WTC11 (cell line): ENCODE results near the gene ARVCF. TPM values are rescaled to one million over a fixed set of nuclear protein-coding genes. Genes with fewer than 3 reads are reported as not detected.

Source experiments
- ATAC-seq: fragments of 200-7000 bp; cut with Tn5 transposase; 2 replicates; pipeline ENCODE4 v1.10.0; 2021; ENCODE audit warnings: mild to moderate bottlenecking, moderate library complexity
- CTCF ChIA-PET: fragments of 300-600 bp; sonication (Branson Sonifier 250); formaldehyde crosslinking; loops from one replicate; lab custom pipeline; 2021; ENCODE audit warnings: antibody characterized with exemption; lab: Charles Lee
- POLR2A ChIA-PET: fragments of 350-600 bp; sonication (Branson Sonifier 250); formaldehyde crosslinking; loops from one replicate; lab custom pipeline; 2021; ENCODE audit warnings: antibody characterized with exemption; lab: Charles Lee
- DNase-seq: peaks from one replicate; pipeline ENCODE4 v3.0.0; 2021; ENCODE audit warnings: low spot score
- H3K27ac Mint-ChIP-seq: 2 replicates; pipeline ENCODE4 v1.8.0; 2021; ENCODE audit warnings: mixed read lengths
- H3K27me3 Mint-ChIP-seq: 2 replicates; pipeline ENCODE4 v1.8.0; 2021; ENCODE audit warnings: low read depth, mild to moderate bottlenecking, moderate library complexity, mixed read lengths
- H3K36me3 Mint-ChIP-seq: 2 replicates; pipeline ENCODE4 v1.8.0; 2021; ENCODE audit warnings: mixed read lengths
- H3K4me1 Mint-ChIP-seq: 2 replicates; pipeline ENCODE4 v1.8.0; 2022; ENCODE audit warnings: mixed read lengths
- H3K4me3 Mint-ChIP-seq: 2 replicates; pipeline ENCODE4 v1.8.0; 2021; ENCODE audit warnings: mild to moderate bottlenecking, moderate library complexity, mixed read lengths
- H3K9me3 Mint-ChIP-seq: 2 replicates; pipeline ENCODE4 v1.8.0; 2021; ENCODE audit warnings: mixed read lengths
- ARID4B ChIP-seq: sonication (generic); formaldehyde crosslinking; IDR thresholded peaks from 2 replicates; pipeline ENCODE4 v1.8.0; 2023; ENCODE audit warnings: missing genetic modification reagents, mild to moderate bottlenecking, borderline replicate concordance
- CREM ChIP-seq: sonication (generic); formaldehyde crosslinking; IDR thresholded peaks from 2 replicates; pipeline ENCODE4 v1.8.1; 2022; ENCODE audit warnings: mild to moderate bottlenecking, missing genetic modification reagents, moderate library complexity
- FOXJ3 ChIP-seq: sonication (generic); formaldehyde crosslinking; IDR thresholded peaks from 2 replicates; pipeline ENCODE4 v1.9.0; 2021; ENCODE audit warnings: missing genetic modification reagents, mild to moderate bottlenecking, borderline replicate concordance
- FOXK1 ChIP-seq: sonication (generic); formaldehyde crosslinking; IDR thresholded peaks from 2 replicates; pipeline ENCODE4 v1.8.0; 2022; ENCODE audit warnings: mild to moderate bottlenecking, moderate library complexity, missing genetic modification reagents
- FOXP1 ChIP-seq: sonication (generic); formaldehyde crosslinking; IDR thresholded peaks from 2 replicates; pipeline ENCODE4 v1.8.0; 2022; ENCODE audit warnings: missing genetic modification reagents, mild to moderate bottlenecking, moderate library complexity, borderline replicate concordance
- TEAD1 ChIP-seq: sonication (generic); formaldehyde crosslinking; IDR thresholded peaks from 2 replicates; pipeline ENCODE4 v1.8.0; 2022; ENCODE audit warnings: mild to moderate bottlenecking, missing genetic modification reagents
- ZNF512 ChIP-seq: sonication (generic); formaldehyde crosslinking; IDR thresholded peaks from 2 replicates; pipeline ENCODE4 v1.8.1; 2022; ENCODE audit warnings: missing genetic modification reagents, borderline replicate concordance
- total RNA-seq: library from RNA; stranded (reverse); gene quantifications from 3 replicates; pipeline ENCODE4 v1.2.3, GENCODE V29; 2021
- TF ChIP-seq, protein P1 (sequence below): sonication (generic); formaldehyde crosslinking; conservative IDR thresholded peaks from 2 replicates; pipeline ENCODE4 v1.8.1; 2023; ENCODE audit warnings: mild to moderate bottlenecking, low read depth, missing genetic modification reagents, moderate library complexity
- TF ChIP-seq, protein P2 (sequence below): sonication (generic); formaldehyde crosslinking; IDR thresholded peaks from 2 replicates; pipeline ENCODE4 v1.8.1; 2023; ENCODE audit warnings: mild to moderate bottlenecking, missing genetic modification reagents, moderate library complexity
- TF ChIP-seq, protein P3 (sequence below): sonication (generic); formaldehyde crosslinking; IDR thresholded peaks from 2 replicates; pipeline ENCODE4 v1.8.1; 2023; ENCODE audit warnings: mild to moderate bottlenecking, missing genetic modification reagents
- TF ChIP-seq, protein P4 (sequence below): sonication (generic); formaldehyde crosslinking; IDR thresholded peaks from 2 replicates; pipeline ENCODE4 v1.8.1; 2023; ENCODE audit warnings: mild to moderate bottlenecking, missing genetic modification reagents, moderate library complexity

The ARVCF gene
- total RNA-seq, 1 experiment from 2014 or later = 65.4 TPM

DNA sequence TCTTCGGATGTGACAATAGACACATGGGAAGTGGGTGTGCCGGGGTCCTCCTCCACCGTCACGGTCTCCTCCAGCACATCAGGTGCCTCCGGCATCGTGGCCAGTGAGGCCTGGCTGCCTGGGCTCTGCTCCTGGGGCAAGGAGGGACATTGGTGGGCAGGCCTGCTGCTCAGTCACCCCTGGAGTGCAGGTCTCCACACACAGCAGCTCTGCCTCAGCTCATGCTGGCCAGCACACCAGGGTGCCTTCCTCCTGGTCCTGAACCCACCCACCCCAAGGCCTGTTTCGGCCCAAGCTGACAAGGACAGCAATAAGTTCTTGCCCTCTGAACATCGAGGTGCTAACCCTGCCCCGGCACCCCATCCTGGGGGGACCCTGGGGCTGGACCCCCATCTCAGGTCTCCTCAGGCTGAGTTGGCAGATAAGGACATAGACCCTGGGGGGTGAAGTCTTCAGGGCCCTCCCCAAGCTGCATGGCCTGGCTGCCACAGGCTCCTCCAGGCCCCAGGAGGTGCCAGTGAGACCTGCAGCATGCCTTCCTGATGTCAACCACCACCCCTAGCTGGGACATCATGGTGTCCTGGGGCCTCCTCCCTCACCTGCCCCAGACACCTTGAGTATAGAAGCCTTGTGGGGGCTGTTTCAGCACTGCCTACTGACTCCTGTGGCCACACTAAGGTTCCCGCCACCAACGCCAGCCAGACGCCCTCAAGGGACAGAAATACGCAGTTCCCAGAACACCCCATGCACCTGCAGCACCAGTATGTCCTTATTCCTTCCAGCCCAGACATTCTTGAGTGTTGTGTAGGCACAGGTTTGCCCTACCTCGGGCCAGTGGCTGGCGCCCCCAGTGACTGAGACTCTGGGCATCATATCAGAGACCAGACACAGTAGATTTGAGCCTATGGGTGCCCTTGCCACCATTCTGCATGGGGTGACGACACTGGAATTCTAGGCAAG is 34.4 kb downstream of the ARVCF start:
- CTCF ChIA-PET = interaction anchor here (0.7 kb wide), 1 partner anchor 12 kb away, joined by 3 read pairs; no protein-coding TSS in a partner anchor
- POLR2A ChIA-PET = no interaction called here
- ATAC-seq = no peak
- no peaks in the 10 kb centered on the region for H3K27me3 Mint-ChIP-seq
- no peak for DNase-seq
- peaks cover 5% of the 10 kb centered on the region; the same call in 1 of the 2 replicates for H3K4me1 Mint-ChIP-seq
- H3K9me3 Mint-ChIP-seq = no peaks in the 10 kb centered on the region
- no peak overlapping the region for H3K27ac Mint-ChIP-seq
- no peak overlapping the region for H3K4me3 Mint-ChIP-seq
- peaks cover 6% of the 10 kb centered on the region; the same call in 1 of the 2 replicates for H3K36me3 Mint-ChIP-seq
- no peak for TF ChIP-seq ARID4B
- TF ChIP-seq CREM (CRISPR knock-in tag) = no peak
- TF ChIP-seq, protein P1, sequence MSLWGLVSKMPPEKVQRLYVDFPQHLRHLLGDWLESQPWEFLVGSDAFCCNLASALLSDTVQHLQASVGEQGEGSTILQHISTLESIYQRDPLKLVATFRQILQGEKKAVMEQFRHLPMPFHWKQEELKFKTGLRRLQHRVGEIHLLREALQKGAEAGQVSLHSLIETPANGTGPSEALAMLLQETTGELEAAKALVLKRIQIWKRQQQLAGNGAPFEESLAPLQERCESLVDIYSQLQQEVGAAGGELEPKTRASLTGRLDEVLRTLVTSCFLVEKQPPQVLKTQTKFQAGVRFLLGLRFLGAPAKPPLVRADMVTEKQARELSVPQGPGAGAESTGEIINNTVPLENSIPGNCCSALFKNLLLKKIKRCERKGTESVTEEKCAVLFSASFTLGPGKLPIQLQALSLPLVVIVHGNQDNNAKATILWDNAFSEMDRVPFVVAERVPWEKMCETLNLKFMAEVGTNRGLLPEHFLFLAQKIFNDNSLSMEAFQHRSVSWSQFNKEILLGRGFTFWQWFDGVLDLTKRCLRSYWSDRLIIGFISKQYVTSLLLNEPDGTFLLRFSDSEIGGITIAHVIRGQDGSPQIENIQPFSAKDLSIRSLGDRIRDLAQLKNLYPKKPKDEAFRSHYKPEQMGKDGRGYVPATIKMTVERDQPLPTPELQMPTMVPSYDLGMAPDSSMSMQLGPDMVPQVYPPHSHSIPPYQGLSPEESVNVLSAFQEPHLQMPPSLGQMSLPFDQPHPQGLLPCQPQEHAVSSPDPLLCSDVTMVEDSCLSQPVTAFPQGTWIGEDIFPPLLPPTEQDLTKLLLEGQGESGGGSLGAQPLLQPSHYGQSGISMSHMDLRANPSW (CRISPR knock-in tag) = no peak

DNA sequence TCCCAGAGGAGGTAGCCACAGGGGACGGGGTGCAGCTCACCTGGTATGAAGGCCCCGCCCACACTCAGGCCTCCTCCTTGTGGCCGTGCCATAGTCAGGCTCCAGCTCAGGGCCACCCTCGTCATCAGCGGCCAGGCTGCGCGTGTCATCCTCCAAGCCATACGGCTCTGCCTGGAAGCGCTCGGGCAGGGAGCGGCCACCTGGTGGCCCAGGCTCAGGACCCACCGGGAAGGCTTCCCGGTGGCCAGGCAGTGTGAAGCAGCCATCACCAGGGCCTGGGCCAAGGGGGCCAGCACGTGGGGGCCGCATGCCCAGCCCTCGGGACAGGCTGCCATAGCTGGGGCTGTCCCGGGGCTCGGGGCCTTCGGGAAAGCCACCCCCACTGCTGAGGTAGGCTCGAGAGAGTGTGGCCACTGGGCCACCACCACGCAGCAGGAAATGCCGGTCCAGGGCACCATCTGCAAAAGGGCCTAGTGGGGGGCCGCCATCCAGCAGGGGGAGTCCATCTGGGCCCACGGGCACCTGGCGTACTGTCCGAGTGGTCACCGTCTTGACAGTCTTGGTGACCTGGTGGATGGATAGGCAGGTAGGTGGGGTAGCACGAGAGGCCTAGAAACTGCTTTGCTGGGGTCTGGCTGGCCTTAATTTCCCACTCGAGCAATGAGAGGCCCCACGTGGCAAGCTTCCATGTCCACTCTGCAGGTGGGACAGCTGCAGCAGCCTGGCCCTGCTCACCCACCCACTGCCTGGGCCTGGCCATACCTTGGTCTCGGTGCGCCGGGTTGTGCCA is 35.3 kb downstream of the ARVCF start:
- H3K27me3 Mint-ChIP-seq = no peaks in the 10 kb centered on the region
- DNase-seq (no peak), ATAC-seq (no peak)
- H3K9me3 Mint-ChIP-seq = no peaks in the 10 kb centered on the region
- POLR2A ChIA-PET = no interaction called here
- peaks cover 6% of the 10 kb centered on the region; the same call in 1 of the 2 replicates for H3K36me3 Mint-ChIP-seq
- no peak overlapping the region for H3K4me3 Mint-ChIP-seq
- CTCF ChIA-PET = interaction anchor here (0.8 to 1.0 kb wide), 2 partner anchors 10 to 32 kb away, joined by 3 read pairs; no protein-coding TSS in a partner anchor
- H3K27ac Mint-ChIP-seq = no peak overlapping the region
- peaks cover 5% of the 10 kb centered on the region; the same call in 1 of the 2 replicates for H3K4me1 Mint-ChIP-seq
- TF ChIP-seq TEAD1 (CRISPR knock-in tag) = no peak
- no peak for TF ChIP-seq ZNF512
- TF ChIP-seq, protein P2, sequence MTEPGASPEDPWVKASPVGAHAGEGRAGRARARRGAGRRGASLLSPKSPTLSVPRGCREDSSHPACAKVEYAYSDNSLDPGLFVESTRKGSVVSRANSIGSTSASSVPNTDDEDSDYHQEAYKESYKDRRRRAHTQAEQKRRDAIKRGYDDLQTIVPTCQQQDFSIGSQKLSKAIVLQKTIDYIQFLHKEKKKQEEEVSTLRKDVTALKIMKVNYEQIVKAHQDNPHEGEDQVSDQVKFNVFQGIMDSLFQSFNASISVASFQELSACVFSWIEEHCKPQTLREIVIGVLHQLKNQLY (CRISPR knock-in tag) = no peak
- TF ChIP-seq, protein P3, sequence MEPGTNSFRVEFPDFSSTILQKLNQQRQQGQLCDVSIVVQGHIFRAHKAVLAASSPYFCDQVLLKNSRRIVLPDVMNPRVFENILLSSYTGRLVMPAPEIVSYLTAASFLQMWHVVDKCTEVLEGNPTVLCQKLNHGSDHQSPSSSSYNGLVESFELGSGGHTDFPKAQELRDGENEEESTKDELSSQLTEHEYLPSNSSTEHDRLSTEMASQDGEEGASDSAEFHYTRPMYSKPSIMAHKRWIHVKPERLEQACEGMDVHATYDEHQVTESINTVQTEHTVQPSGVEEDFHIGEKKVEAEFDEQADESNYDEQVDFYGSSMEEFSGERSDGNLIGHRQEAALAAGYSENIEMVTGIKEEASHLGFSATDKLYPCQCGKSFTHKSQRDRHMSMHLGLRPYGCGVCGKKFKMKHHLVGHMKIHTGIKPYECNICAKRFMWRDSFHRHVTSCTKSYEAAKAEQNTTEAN = no peak
- no peak for TF ChIP-seq FOXJ3 (CRISPR knock-in tag)
- TF ChIP-seq ARID4B = no peak
- TF ChIP-seq, protein P4, sequence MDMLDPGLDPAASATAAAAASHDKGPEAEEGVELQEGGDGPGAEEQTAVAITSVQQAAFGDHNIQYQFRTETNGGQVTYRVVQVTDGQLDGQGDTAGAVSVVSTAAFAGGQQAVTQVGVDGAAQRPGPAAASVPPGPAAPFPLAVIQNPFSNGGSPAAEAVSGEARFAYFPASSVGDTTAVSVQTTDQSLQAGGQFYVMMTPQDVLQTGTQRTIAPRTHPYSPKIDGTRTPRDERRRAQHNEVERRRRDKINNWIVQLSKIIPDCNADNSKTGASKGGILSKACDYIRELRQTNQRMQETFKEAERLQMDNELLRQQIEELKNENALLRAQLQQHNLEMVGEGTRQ (CRISPR knock-in tag) = no peak
- no peak for TF ChIP-seq FOXK1 (CRISPR knock-in tag)
- no peak for TF ChIP-seq FOXP1 (CRISPR knock-in tag)
